ENCODE measurements around the gene SUSD3. TPM values are rescaled to one million over a fixed set of nuclear protein-coding genes. Genes with fewer than 3 reads are reported as not detected.

SUSD3 gene
- total RNA-seq, 1 experiment from 2014 or later: 9.0 TPM

GRCh38 chr9:93038918-93039317, 19.6 kb upstream of the SUSD3 start:
- H3K79me1 ChIP-seq (ENCODE audit: insufficient read depth, low read depth, low read length, poor library complexity, severe bottlenecking): no peaks in the 10 kb centered on the region
- H2BK15ac ChIP-seq (ENCODE audit: low read depth, low read length): no peak overlapping the region
- H2BK5ac ChIP-seq (ENCODE audit: insufficient read length, low read length): no peak overlapping the region
- H3K56ac ChIP-seq (ENCODE audit: insufficient read length, low read depth, low read length): no peak overlapping the region
- no peak overlapping the region for H2AFZ ChIP-seq (ENCODE audit: low read length)
- H3K9me3 ChIP-seq (ENCODE audit: control insufficient read depth, low read depth, low read length): no peaks in the 10 kb centered on the region
- no peaks in the 10 kb centered on the region for H4K20me1 ChIP-seq (ENCODE audit: control insufficient read depth, insufficient read depth, insufficient read length)
- H3K14ac ChIP-seq (ENCODE audit: insufficient read depth, low read length): no peak overlapping the region
- no peak overlapping the region for H4K91ac ChIP-seq (ENCODE audit: insufficient read length, low read depth, low read length)
- no peak overlapping the region for H2BK20ac ChIP-seq (ENCODE audit: low read depth, low read length, poor library complexity, severe bottlenecking)
- DNase-seq: no peak
- no peak overlapping the region for H3K23ac ChIP-seq (ENCODE audit: insufficient read length, low read depth, low read length)
- H3K79me2 ChIP-seq (ENCODE audit: insufficient read depth, low read length): no peaks in the 10 kb centered on the region
- no peaks in the 10 kb centered on the region for H3K4me1 ChIP-seq (ENCODE audit: insufficient read depth, low read length)
- no peaks in the 10 kb centered on the region for H3K23me2 ChIP-seq (ENCODE audit: insufficient read length, low read depth, low read length, poor library complexity, severe bottlenecking)
- peaks cover 0 to 7% of the 10 kb centered on the region in 2 experiments; a peak in 1 of 5 replicates for H3K9me3 Mint-ChIP-seq
- no peak overlapping the region for H4K5ac ChIP-seq (ENCODE audit: insufficient read length, low read depth, low read length)
- no peak overlapping the region for H2AK5ac ChIP-seq (ENCODE audit: insufficient read length, low read length)
- no peak overlapping the region for H3K4ac ChIP-seq (ENCODE audit: low read depth, low read length)
- H3K4me1 Mint-ChIP-seq: peaks cover 7 to 24% of the 10 kb centered on the region in 2 experiments
- WGBS (ENCODE audit: extremely low coverage, insufficient read length, low lambda C conversion rate): no CpG with 5 or more reads among the region's 6 CpGs
- TF ChIP-seq CTCF (conservative IDR thresholded peaks at IDR 0.05): no peak
- H3T11ph ChIP-seq (ENCODE audit: low read length): no peak overlapping the region
- no peak overlapping the region for H3K4me2 ChIP-seq (ENCODE audit: insufficient read depth, insufficient read length, low read length)
- no peaks in the 10 kb centered on the region for H3K27me3 ChIP-seq (ENCODE audit: insufficient read depth, low read length)
- H2BK12ac ChIP-seq (ENCODE audit: insufficient read length, low read depth, low read length): no peak overlapping the region
- H3K36me3 Mint-ChIP-seq (ENCODE audit: insufficient read depth in 1 of 3, low read depth in 3 of 3): no peaks in the 10 kb centered on the region
- H3K27ac Mint-ChIP-seq: no peak overlapping the region; a peak in 1 of 7 replicates
- no peak overlapping the region for H2BK120ac ChIP-seq (ENCODE audit: low read depth, low read length, poor library complexity, severe bottlenecking)
- H3K18ac ChIP-seq (ENCODE audit: insufficient read length, low read depth, low read length): no peak overlapping the region
- H3K27me3 Mint-ChIP-seq (ENCODE audit: low read depth): peaks cover 2% of the 10 kb centered on the region; the same call in 1 of the 2 replicates
- no peak overlapping the region for H4K8ac ChIP-seq (replicated peaks; ENCODE audit: insufficient read length, low read depth, low read length)
- no peak overlapping the region for H3K4me3 Mint-ChIP-seq
- no peak overlapping the region for H3K27ac ChIP-seq (ENCODE audit: insufficient read length, low read depth, low read length)
- H3K9ac ChIP-seq (ENCODE audit: extremely low read depth, insufficient read length, low read length): no peak overlapping the region

Data from H9 (cell line).